HuH-7 (cell line): ENCODE measurements around the gene DDX1.
"Not testable (repeated sequence)": the region's sequence is repeated elsewhere in the genome, so short reads cannot be mapped to it uniquely, and the experiment has no call there.

ENCODE experiments used
- DNase-seq: peaks from one replicate; pipeline ENCODE4 v3.0.0; 2011; ENCODE audit warnings: low spot score

Gene DDX1

GRCh38 chr2:15591692-15592463 is at the start of gene DDX1:
TSS of gene DDX1 (plus strand) at chr2:15591868. CDS start at chr2:15591934, 66 bp downstream.
- peak; percentile 78 for DNase-seq

- DNase-seq: not testable (repeated sequence)
Measured at GRCh38 chr2:15542269-15542668, 49.4 kb upstream of the DDX1 start.

- no peak for DNase-seq
Measured at GRCh38 chr2:15543053-15543452, 48.6 kb upstream of the DDX1 start.

GRCh38 chr2:15543541-15543940 is 48.1 kb upstream of the DDX1 start:
- DNase-seq: no peak

- DNase-seq: no peak
Measured at GRCh38 chr2:15544227-15544626, 47.4 kb upstream of the DDX1 start.

GRCh38 chr2:15546297-15547098 is 45.2 kb upstream of the DDX1 start:
- DNase-seq: no peak

- no peak for DNase-seq
Measured at GRCh38 chr2:15547115-15547876, 44.4 kb upstream of the DDX1 start.

- DNase-seq: no peak
Measured at GRCh38 chr2:15548974-15549373, 42.7 kb upstream of the DDX1 start.

- DNase-seq: no peak
Measured at GRCh38 chr2:15553519-15553918, 38.1 kb upstream of the DDX1 start.

GRCh38 chr2:15553951-15554350 is 37.7 kb upstream of the DDX1 start:
- no peak for DNase-seq

- no peak for DNase-seq
Measured at GRCh38 chr2:15554525-15555218, 37.0 kb upstream of the DDX1 start.

GRCh38 chr2:15555760-15556193 is 35.9 kb upstream of the DDX1 start:
- no peak for DNase-seq

GRCh38 chr2:15556311-15556930 is 35.2 kb upstream of the DDX1 start:
- no peak for DNase-seq

GRCh38 chr2:15557887-15558311 is 33.8 kb upstream of the DDX1 start:
- no peak for DNase-seq

- no peak for DNase-seq
Measured at GRCh38 chr2:15559379-15560139, 32.1 kb upstream of the DDX1 start.

GRCh38 chr2:15560140-15560987 is 31.3 kb upstream of the DDX1 start:
- DNase-seq: peak; percentile 34

- DNase-seq: peak; percentile 60
Measured at GRCh38 chr2:15560988-15561573, 30.6 kb upstream of the DDX1 start, which contains the start of gene NBAS. TSS of gene NBAS (minus strand) at chr2:15561334. CDS start at chr2:15561304, 30 bp downstream.

GRCh38 chr2:15561574-15562344 is 29.9 kb upstream of the DDX1 start:
- DNase-seq: no peak
